IPS DF 4.7 (cell line): ENCODE data around the gene BTN2A1.

ENCODE experiments used
- DNase-seq: peaks from one replicate; pipeline ENCODE4 v3.0.0-alpha.2; 2013; ENCODE audit warnings: low spot score; ENCODE audit errors: extremely low read depth

BTN2A1 gene

GRCh38 chr6:26468829-26469228 lies 11.1 kb downstream of the BTN2A1 start:
- DNase-seq = no peak

GRCh38 chr6:26470643-26471042 lies 12.9 kb downstream of the BTN2A1 start:
- DNase-seq = no peak

- DNase-seq = no peak
Measured at GRCh38 chr6:26471970-26472369, 14.2 kb downstream of the BTN2A1 start.

GRCh38 chr6:26472549-26473290 lies 15.0 kb downstream of the BTN2A1 start:
- DNase-seq = no peak

- no peak for DNase-seq
Measured at GRCh38 chr6:26473429-26473757, 15.6 kb downstream of the BTN2A1 start.

GRCh38 chr6:26473758-26474438 lies 16.1 kb downstream of the BTN2A1 start:
- no peak for DNase-seq

- DNase-seq = no peak
Measured at GRCh38 chr6:26474439-26474881, 16.7 kb downstream of the BTN2A1 start.

- no peak for DNase-seq
Measured at GRCh38 chr6:26475823-26476729, 18.3 kb downstream of the BTN2A1 start.

GRCh38 chr6:26476896-26477295 lies 19.1 kb downstream of the BTN2A1 start:
- no peak for DNase-seq

- no peak for DNase-seq
Measured at GRCh38 chr6:26477426-26477825, 19.7 kb downstream of the BTN2A1 start.

- DNase-seq = no peak
Measured at GRCh38 chr6:26478100-26478984, 20.6 kb downstream of the BTN2A1 start.

- DNase-seq = no peak
Measured at GRCh38 chr6:26478985-26479278, 21.2 kb downstream of the BTN2A1 start.

GRCh38 chr6:26482338-26482737 lies 24.6 kb downstream of the BTN2A1 start:
- no peak for DNase-seq

- no peak for DNase-seq
Measured at GRCh38 chr6:26483727-26484126, 26.0 kb downstream of the BTN2A1 start.

GRCh38 chr6:26484161-26484560 lies 26.4 kb downstream of the BTN2A1 start:
- no peak for DNase-seq

- DNase-seq = no peak
Measured at GRCh38 chr6:26485112-26485780, 27.5 kb downstream of the BTN2A1 start.

GRCh38 chr6:26486358-26486757 lies 28.6 kb downstream of the BTN2A1 start:
- DNase-seq = no peak

GRCh38 chr6:26487466-26487865 lies 29.7 kb downstream of the BTN2A1 start:
- DNase-seq = no peak

- no peak for DNase-seq
Measured at GRCh38 chr6:26489996-26490964, 32.5 kb downstream of the BTN2A1 start.

GRCh38 chr6:26491604-26492003 lies 33.8 kb downstream of the BTN2A1 start:
- DNase-seq = no peak
